GM21423 (cell line): ENCODE measurements around the gene USP11.

ENCODE experiments used
- ATAC-seq: cut with Tn5 transposase; IDR thresholded peaks from one replicate; pipeline ENCODE4 v1.9.1; 2021; ENCODE audit warnings: mild to moderate bottlenecking, moderate library complexity; ENCODE audit not compliant: unreplicated experiment

Gene USP11

DNA sequence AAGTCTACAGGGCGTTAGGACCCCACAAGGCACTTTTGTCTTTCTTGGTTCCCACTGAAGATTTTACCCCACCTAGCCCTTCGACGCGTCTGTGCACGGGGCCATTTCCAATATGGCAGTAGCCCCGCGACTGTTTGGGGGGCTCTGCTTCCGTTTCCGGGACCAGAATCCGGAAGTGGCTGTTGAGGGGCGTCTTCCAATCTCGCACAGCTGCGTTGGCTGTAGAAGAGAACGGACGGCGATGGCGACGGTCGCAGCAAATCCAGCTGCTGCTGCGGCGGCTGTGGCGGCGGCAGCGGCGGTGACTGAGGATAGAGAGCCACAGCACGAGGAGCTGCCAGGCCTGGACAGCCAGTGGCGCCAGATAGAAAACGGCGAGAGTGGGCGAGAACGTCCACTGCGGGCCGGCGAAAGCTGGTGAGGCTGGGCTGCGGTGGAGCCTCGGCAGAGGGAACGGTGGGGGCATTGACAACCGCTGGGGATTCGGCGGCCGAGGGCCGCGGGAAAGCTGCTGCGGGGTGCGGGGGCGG lies at the start of gene USP11:
TSS of gene USP11 (plus strand) at position 207 of the 530 bp plus-strand sequence. CDS start at position 242, 35 bp downstream.
- peak; percentile 21 for ATAC-seq

DNA sequence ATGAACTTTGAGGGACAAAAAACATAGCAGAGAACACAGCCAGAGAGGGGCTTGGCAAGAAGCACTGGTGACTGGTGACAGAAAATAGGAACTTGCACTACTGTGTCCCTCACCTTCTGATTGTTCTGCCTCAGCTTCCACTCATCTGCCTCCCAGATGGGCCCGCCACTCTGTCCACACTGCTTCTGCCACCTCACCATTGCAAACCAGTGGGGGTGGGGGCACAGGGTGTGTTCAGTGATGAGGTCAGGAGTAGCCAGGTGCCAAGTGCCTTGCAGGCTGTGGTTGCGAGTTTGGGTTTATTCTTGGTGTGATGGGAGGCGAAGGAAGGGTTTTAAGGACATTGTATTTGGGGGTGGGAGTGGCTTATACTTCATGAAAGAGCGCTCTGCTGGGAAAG lies 48.3 kb upstream of the USP11 start:
- no peak for ATAC-seq

DNA sequence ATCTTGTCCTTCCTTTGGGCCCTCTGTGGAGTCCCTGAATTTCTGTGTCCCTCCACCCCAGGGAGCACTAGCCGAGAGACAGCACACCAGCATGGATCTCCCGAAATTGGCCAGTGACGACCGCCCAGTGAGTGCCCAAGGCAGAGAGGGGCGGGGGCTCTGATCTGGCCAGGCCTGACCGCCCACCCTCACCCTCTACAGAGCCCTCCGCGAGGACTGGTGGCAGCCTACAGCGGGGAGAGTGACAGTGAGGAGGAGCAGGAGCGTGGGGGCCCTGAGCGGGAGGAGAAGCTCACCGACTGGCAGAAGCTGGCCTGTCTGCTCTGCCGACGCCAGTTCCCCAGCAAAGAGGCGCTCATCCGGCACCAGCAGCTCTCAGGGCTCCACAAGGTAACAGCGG lies 47.6 kb upstream of the USP11 start:
- ATAC-seq: no peak

DNA sequence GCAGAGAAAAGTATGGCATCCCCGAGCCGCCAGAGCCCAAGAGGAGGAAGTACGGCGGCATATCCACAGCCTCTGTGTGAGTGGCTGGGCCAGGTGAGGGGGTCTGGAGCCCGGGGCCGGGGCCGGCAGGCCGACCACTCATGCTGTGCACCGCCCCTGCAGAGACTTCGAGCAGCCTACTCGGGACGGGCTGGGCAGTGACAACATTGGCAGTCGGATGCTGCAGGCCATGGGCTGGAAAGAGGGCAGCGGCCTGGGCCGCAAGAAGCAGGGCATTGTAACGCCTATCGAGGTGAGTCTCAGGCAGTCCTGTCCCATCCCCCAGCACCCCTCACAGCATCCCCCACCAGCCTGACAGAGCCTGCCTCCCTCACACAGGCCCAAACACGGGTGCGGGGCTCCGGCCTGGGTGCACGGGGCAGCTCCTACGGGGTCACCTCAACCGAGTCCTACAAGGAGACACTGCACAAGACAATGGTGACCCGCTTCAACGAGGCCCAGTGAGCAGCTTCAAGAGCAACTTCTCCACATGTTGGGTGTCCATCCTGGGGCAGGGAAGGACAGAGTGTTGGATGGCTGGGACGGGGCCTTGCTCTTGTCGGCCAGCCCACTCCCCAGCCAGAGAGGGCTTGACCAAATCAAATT lies 46.6 kb upstream of the USP11 start:
- ATAC-seq: no peak

DNA sequence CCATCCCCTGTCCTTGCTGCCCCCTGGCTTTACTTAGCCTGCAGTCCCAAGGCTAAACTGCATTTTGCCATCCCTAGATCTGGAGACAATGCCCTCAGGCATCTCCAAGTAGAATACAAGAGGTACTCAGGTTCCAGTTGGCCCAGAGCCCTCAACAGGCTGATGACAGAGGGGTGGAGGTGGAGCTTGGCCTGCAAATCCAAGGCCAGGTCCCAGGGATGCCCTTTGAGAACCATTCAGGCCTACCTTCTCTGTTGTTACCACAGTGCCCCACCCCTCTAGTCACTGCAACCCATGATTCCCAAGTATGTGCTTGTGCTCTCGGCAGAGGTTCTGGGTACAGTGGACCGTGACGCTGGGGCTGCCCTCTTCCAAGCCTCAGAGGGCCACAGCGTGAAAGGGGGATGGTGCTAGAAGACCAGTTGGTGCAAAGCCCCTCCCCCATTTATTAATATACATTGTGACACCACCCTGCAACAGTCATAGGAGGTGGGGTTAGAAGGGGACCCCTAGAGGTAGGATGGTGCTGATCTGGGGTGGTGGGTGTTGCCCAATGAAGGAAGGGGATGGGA lies 45.6 kb upstream of the USP11 start:
- no peak for ATAC-seq

DNA sequence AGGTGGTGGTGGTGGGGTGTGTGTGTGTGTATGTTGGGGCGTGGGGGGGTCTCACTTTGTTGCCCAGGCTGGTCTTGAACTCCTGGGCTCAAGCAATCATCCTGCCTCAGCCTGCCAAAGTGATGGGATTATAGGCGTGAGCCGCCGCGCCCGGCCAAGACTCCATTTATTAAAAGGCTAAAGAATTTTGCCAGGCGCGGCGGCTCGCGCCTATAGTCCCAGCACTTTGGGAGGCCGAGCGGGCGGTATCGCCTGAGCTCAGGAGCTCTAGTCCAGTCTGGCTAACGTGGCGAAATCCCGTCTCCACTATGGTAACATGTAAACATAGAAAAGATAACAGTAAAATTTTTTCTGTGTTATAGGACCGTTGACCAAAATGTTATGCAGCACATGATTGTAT lies 42.9 kb upstream of the USP11 start:
- no peak for ATAC-seq

DNA sequence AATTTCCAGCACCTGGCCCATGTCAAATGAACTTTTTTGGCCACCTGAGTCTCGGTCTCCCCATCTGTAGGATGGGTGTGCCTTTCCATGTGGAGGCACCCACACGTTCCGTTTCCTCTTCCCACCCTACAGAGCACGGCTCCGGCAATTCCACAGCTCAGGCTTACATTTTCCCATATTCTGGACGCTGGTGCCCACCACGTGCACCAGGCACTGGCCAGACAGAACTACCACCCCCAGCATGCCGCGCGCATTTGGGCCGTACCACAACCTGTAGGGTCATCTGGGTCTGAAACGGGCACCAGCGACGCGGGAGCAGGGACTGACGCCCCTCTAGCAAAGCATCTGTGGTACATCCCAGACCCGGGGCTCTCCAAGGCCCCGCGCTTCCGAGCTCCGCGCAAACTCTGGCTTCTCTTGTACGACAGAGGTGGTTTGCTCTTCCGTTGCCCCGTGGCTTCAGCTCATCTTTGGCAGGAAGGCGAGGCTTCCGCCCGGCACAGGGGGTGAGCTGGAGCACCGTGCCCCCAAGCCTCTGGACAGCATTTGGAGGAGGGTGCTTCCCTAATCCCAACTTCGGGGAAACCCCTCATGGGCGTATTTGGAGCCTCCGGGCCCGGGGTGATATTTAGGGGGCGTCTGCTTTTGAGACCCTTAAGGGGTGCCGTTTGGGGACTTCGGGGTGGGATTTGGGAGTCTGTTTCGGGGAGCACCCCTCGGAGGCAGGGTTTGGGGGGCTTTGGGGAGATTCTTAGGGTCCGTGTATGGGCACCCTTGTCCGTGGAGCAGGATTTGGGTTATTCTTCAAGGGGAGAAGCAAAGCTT lies 42.2 kb upstream of the USP11 start:
- peak; percentile 49 for ATAC-seq

DNA sequence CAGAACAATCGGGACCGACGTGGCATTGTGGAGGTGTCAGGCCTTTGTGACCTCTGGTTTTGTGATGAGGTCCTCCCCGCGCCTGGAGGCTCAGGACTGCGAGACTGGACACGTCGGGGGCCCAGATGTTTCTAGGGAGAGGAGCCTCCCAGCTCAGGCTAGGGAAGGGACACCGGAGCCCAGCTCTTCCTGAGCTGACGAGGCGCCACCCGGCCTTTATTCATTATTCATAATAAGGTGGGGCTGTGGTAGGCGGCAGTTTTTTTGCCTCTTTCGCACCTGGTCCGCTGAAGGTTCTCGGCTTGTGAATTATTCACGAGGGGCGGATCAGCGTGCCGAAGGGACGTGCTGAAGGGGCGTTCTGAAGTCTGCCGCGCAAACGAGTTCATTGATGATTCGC lies 41.5 kb upstream of the USP11 start:
- no peak for ATAC-seq

DNA sequence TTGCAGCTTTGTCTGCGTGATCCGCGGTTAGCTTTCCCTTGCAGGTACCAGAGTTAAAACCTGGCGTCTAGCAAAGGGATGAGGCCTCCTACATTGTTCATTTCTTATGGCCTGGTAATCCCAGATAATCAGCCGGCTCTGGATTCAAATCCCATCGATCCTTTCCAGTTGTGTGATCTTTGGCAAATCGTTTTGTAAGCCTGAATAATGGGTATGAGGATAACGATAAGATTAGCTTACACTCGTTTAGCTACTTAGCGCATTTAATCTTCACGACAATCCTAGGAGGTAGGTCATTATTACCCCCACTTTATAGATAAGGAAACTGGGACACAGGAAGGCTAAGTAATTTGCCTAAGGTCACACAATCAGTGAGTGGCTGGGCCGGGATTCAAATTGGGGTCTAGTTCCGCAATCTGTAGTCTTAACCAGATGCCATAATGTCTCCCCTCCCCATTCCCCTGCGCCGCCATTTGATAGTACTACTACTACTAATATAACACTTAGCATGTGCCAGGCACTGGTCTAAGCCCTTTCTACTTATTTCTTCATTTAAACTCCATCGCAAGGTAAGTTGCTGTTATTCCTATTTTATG lies 40.9 kb upstream of the USP11 start:
- no peak for ATAC-seq

DNA sequence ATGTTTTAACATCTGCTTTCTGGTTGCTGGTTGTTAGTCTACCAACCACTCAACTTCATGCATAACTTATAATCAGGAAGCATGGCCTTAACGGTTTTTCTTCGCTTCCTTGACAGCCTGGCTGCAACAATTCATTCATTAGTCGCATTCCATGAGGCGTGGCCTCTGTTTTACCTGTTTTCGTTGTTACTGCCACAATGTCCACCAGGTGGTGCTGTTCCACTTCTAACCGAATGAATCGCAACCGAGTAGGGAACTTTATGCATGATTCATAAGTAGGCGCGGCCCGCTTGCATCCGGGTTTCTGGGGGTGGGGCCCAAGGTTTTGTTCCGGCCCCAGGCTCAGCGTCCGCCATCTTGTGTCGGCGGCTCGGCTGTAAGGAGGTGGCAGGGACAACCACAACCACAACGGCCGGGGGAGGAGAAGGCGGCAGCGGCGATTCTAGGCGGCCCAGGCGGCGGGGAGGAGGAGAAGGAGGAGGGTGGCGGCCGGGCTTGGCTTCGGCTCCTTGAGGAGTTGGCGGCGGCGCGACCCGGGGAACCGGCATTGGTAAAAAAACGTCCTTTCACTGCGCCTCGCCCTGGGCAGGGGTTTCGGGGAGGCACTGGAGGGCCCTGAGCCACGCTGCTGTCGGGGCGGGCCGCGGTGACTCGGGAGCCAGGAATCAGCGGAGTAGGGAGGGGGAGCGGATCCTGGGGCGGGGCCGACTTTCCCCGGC lies 39.2 kb upstream of the USP11 start, which contains the start of gene UBA1:
TSS of gene UBA1 (plus strand) at position 355 of the 719 bp plus-strand sequence. CDS start 4,974 bp downstream, outside the sequence.
- ATAC-seq: peak; percentile 61

DNA sequence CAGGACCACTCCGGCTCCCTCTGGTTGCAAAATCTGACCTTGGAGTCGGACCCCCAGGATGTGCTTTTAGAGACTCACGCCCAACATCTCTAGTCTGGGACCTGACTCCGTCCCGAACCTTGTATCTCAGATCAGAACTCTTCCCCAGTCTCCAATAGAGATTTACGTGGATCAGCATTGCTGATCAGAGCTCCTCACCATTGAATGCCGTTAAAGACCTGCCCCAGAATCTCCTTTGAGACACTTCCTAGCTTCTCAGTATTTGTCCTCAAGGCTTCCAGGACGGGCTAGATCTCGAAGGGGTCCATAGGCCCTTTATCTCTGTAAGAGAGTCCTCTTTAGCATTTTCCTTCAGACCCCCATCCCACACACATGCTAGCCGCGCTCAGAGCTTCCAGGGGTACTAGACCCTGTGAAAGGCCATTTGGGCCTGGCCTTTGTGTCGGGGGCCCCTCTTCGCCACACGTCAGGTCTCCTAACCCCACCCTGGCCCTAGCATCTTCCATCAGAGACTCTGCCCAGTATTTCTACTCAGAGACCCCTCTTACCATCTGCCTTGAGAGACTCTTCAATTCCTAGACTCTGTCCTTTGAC lies 38.5 kb upstream of the USP11 start:
- ATAC-seq: no peak

DNA sequence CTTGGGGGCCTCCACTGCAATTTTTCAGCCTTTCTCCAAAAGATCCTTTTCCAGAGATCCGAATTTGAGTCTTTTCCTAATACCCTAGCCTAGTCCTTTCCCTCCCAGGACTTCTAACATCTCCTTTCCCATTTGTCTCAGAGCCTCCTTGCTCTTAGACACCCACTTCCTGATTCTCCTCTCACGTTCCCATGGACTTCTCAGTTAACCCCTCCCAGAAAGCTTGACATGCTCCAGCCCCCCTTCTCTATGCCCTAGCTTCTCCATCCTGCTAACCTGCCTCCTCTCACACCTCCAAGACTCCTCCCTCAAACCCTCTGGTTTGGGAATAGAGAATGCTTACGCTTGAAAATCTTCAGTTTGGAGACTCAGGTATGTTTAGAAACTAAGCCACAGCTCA lies 36.7 kb upstream of the USP11 start:
- no peak for ATAC-seq

DNA sequence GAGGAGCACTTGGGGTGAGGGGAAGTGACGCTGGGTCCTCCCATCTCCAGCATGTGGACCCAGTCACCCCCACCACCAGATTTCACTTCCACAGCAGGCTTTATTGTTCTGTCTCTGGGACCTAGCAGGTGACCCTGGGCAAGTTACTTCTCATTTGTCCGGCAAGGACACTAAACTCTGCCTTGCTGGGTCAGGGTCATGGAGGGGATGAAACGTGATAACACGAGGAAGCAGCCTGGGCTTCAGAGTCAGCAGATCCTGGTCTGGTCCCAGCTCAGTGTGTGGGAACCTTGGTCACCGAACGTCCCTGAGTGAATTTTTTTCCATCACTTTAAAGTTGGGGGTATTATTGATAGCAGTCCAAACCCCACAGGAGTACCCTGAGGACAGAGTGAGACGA lies 35.3 kb upstream of the USP11 start:
- no peak for ATAC-seq

DNA sequence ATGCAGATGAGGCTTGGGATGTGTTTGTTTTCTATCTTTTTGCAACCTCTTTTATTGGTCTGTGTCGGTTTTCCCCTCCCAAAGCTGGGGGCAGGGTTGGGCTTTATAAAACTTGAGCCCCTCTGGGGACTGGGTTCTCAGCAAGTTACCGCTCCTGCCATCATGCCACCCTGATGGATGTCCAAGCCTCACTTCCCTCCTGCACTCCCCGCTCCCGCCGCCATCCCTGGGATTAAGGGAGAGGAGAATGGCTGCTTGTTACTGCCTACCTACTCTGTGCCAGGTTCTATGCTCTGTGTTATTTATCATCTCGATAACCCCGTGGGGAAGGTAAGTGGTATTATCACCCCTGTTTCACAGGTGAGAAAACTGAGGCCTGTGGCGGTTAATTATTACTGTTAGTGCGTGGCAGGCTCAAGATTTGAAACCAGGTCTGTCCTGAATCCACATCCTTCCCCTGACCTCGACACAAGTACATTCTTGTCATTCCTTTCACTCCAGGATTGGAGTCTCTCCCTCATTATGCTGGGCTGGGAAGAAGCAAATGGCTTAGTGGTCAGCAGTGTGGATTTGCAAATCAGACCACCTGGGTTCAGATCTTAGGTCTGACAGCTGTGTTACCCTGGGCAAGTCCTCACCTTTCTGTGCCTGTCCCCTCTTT lies 34.7 kb upstream of the USP11 start:
- no peak for ATAC-seq

DNA sequence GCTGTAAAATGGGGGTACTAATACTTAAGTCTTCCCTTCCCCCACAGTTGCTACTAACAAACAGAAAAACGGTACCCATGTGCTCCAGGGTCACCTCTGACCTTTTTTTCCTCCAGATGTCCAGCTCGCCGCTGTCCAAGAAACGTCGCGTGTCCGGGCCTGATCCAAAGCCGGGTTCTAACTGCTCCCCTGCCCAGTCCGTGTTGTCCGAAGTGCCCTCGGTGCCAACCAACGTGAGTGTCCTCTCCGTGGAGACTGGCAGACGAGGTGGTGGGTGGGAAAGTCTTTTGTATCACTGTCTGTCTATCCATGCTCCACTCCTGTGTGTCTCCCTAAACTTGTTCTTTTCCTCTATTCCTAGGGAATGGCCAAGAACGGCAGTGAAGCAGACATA lies 34.1 kb upstream of the USP11 start:
- ATAC-seq: no peak

DNA sequence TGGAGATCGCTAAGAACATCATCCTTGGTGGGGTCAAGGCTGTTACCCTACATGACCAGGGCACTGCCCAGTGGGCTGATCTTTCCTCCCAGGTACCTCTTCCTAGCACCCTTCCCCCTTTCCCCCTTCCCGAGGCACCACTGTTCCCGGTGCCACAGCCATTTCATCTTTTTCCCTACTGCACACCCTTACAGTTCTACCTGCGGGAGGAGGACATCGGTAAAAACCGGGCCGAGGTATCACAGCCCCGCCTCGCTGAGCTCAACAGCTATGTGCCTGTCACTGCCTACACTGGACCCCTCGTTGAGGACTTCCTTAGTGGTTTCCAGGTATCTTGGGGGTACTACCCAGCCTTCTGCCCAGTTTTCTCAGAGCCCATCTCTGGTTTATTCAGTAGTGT lies 33.5 kb upstream of the USP11 start:
- ATAC-seq: no peak

DNA sequence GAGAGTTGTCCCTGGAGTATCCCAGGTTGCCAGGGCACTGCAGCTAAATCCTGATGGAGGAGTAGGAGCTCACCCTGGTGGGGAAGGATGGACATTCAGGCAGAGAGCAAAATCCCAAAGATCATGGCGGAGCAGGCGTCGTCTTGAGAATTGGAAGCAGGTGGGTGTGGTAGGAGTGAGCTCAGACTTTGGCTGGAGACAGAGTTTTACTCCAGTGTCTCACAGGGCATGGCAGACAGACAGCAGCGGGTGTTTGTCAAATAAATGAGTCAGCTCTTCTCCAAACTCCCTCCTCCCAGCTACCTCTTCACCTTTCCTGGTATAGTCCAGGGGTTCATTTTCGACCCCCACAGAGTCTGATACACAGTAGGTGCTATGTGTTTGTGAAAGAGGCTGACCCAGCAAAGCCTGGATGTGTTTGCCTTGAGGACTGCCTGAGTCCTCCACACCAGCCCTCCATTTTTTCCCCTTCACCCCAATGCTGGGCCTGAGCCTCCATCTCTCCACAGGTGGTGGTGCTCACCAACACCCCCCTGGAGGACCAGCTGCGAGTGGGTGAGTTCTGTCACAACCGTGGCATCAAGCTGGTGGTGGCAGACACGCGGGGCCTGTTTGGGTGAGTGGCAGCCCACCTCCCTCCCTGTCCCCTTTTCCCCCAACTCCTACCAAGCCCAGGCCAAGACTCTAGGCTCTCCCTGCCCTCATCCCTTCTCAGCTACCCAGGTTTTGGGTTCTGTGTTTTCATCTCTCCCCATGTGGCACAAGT lies 32.2 kb upstream of the USP11 start:
- ATAC-seq: no peak

DNA sequence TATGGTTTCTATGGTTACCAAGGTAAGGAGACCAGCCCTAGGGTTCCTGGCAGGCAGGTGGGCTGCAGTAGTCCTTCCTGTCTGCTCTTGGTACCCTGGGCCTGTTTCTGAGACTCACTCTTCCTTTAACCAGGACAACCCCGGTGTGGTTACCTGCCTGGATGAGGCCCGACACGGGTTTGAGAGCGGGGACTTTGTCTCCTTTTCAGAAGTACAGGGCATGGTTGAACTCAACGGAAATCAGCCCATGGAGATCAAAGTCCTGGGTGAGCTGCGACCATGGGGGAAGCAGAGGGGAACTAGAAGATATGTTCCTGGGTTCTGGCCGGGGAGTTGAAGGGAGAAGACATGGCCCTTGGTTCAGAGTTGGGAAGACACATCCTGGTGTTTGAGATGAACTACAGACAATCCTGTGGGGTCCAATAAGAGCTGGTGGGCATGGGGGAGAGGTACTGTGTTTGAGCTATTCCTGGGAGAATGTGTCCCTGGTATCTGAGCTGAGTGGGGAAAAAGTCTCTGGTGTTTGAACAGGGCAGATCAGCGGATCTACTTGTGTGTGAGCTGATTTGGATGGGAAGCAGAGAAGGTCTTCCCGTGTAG lies 31.4 kb upstream of the USP11 start:
- no peak for ATAC-seq

DNA sequence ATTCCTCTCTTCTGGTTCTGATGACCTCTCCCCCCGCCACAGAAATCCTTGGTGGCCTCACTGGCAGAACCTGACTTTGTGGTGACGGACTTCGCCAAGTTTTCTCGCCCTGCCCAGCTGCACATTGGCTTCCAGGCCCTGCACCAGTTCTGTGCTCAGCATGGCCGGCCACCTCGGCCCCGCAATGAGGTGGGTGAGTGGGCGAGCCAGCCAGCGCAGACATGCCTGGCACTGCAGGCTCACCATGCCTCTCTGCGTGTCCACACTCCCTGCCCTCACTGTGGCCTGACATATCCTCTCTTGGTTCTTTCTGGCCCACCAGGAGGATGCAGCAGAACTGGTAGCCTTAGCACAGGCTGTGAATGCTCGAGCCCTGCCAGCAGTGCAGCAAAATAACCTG lies 30.5 kb upstream of the USP11 start:
- no peak for ATAC-seq
